ENCODE results near the gene TMEM53.

TMEM53 gene

GRCh38 chr1:44643721-44644334 lies 30.5 kb downstream of the TMEM53 start:
- FAIRE-seq (no peak), DNase-seq (ENCODE audit: insufficient read length) (no peak)
- TF ChIP-seq POLR2A (IDR thresholded peaks at IDR 0.05; ENCODE audit: low read depth, low read length) (peak; percentile 6; the same call in 1 of the 2 replicates), POLR2AphosphoS5 (IDR thresholded peaks at IDR 0.05; ENCODE audit: low read depth, low read length) (no peak)

- DNase-seq (ENCODE audit: insufficient read length) (no peak), FAIRE-seq (no peak)
- no peak; the same call in 1 of the 2 replicates for TF ChIP-seq POLR2A (IDR thresholded peaks at IDR 0.05; ENCODE audit: low read depth, low read length)
- no peak; the same call in 1 of the 2 replicates for TF ChIP-seq POLR2AphosphoS5 (IDR thresholded peaks at IDR 0.05; ENCODE audit: low read depth, low read length)
- TF ChIP-seq TAF1 (IDR thresholded peaks at IDR 0.05; ENCODE audit: borderline replicate concordance, low read depth, low read length): no peak
Measured at GRCh38 chr1:44642925-44643324, 31.4 kb downstream of the TMEM53 start.

GRCh38 chr1:44642255-44642654 lies 32.0 kb downstream of the TMEM53 start:
- FAIRE-seq (no peak), DNase-seq (ENCODE audit: insufficient read length) (no peak)

GRCh38 chr1:44641126-44642102 lies 32.9 kb downstream of the TMEM53 start:
- no peak for TF ChIP-seq TAF1 (IDR thresholded peaks at IDR 0.05; ENCODE audit: borderline replicate concordance, low read depth, low read length)
- no peak for TF ChIP-seq POLR2A (IDR thresholded peaks at IDR 0.05; ENCODE audit: low read depth, low read length)
- TF ChIP-seq POLR2AphosphoS5 (IDR thresholded peaks at IDR 0.05; ENCODE audit: low read depth, low read length): no peak
- no peak for DNase-seq (ENCODE audit: insufficient read length)
- FAIRE-seq: no peak

More at GRCh38 chr1:44642255-44642654, 32.0 kb downstream of the TMEM53 start:
- TF ChIP-seq POLR2AphosphoS5 (IDR thresholded peaks at IDR 0.05; ENCODE audit: low read depth, low read length) (no peak), POLR2A (IDR thresholded peaks at IDR 0.05; ENCODE audit: low read depth, low read length) (no peak; the same call in 1 of the 2 replicates), TAF1 (IDR thresholded peaks at IDR 0.05; ENCODE audit: borderline replicate concordance, low read depth, low read length) (no peak)

GRCh38 chr1:44640200-44640853 lies 34.0 kb downstream of the TMEM53 start:
- no peak for DNase-seq (ENCODE audit: insufficient read length)
- no peak for FAIRE-seq
- TF ChIP-seq POLR2A (IDR thresholded peaks at IDR 0.05; ENCODE audit: low read depth, low read length) (no peak), POLR2AphosphoS5 (IDR thresholded peaks at IDR 0.05; ENCODE audit: low read depth, low read length) (no peak), TAF1 (IDR thresholded peaks at IDR 0.05; ENCODE audit: borderline replicate concordance, low read depth, low read length) (no peak)

GRCh38 chr1:44637702-44638411 lies 36.4 kb downstream of the TMEM53 start:
- DNase-seq (ENCODE audit: insufficient read length) (no peak), FAIRE-seq (no peak)
- no peak for TF ChIP-seq POLR2AphosphoS5 (IDR thresholded peaks at IDR 0.05; ENCODE audit: low read depth, low read length)
- no peak for TF ChIP-seq TAF1 (IDR thresholded peaks at IDR 0.05; ENCODE audit: borderline replicate concordance, low read depth, low read length)
- no peak for TF ChIP-seq POLR2A (IDR thresholded peaks at IDR 0.05; ENCODE audit: low read depth, low read length)

- TF ChIP-seq POLR2AphosphoS5 (IDR thresholded peaks at IDR 0.05; ENCODE audit: low read depth, low read length) (no peak), TAF1 (IDR thresholded peaks at IDR 0.05; ENCODE audit: borderline replicate concordance, low read depth, low read length) (no peak), POLR2A (IDR thresholded peaks at IDR 0.05; ENCODE audit: low read depth, low read length) (no peak)
- FAIRE-seq: no peak
- DNase-seq (ENCODE audit: insufficient read length): no peak
Measured at GRCh38 chr1:44636688-44637598, 37.3 kb downstream of the TMEM53 start.

- no peak for DNase-seq (ENCODE audit: insufficient read length)
- FAIRE-seq: peak; percentile 14
- TF ChIP-seq POLR2AphosphoS5 (IDR thresholded peaks at IDR 0.05; ENCODE audit: low read depth, low read length) (no peak), POLR2A (IDR thresholded peaks at IDR 0.05; ENCODE audit: low read depth, low read length) (no peak), TAF1 (IDR thresholded peaks at IDR 0.05; ENCODE audit: borderline replicate concordance, low read depth, low read length) (no peak)
Measured at GRCh38 chr1:44636083-44636687, 38.1 kb downstream of the TMEM53 start.

- DNase-seq (ENCODE audit: insufficient read length) (no peak), FAIRE-seq (no peak)
- TF ChIP-seq POLR2AphosphoS5 (IDR thresholded peaks at IDR 0.05; ENCODE audit: low read depth, low read length) (no peak), POLR2A (IDR thresholded peaks at IDR 0.05; ENCODE audit: low read depth, low read length) (no peak), TAF1 (IDR thresholded peaks at IDR 0.05; ENCODE audit: borderline replicate concordance, low read depth, low read length) (no peak)
Measured at GRCh38 chr1:44635439-44635838, 38.8 kb downstream of the TMEM53 start.

All from GM12892 (cell line).